ENCODE data around the gene MAPK10.
"Not testable (repeated sequence)": the region's sequence is repeated elsewhere in the genome, so short reads cannot be mapped to it uniquely, and the experiment has no call there.

The MAPK10 gene

GRCh38 chr4:86099348-86099747, 260.5 kb downstream of the MAPK10 start:
- DNase-seq, result no peak

- no peak for DNase-seq
Measured at GRCh38 chr4:86098691-86099090, 261.2 kb downstream of the MAPK10 start.

GRCh38 chr4:86096373-86096772, 263.5 kb downstream of the MAPK10 start:
- no peak for DNase-seq

GRCh38 chr4:86092684-86093083, 267.2 kb downstream of the MAPK10 start:
- no peak for DNase-seq

- no peak for DNase-seq
Measured at GRCh38 chr4:86091201-86091600, 268.7 kb downstream of the MAPK10 start.

- no peak for DNase-seq
Measured at GRCh38 chr4:86089781-86090323, 270.0 kb downstream of the MAPK10 start.

- DNase-seq, result no peak
Measured at GRCh38 chr4:86089053-86089452, 270.8 kb downstream of the MAPK10 start.

GRCh38 chr4:86075796-86076195, 284.1 kb downstream of the MAPK10 start:
- not testable (repeated sequence) for DNase-seq

- no peak for DNase-seq
Measured at GRCh38 chr4:86060341-86060740, 299.5 kb downstream of the MAPK10 start.

- no peak for DNase-seq
Measured at GRCh38 chr4:86058621-86059020, 301.2 kb downstream of the MAPK10 start.

- DNase-seq, result no peak
Measured at GRCh38 chr4:86055898-86056297, 304.0 kb downstream of the MAPK10 start.

- DNase-seq, result no peak
Measured at GRCh38 chr4:86054286-86055032, 305.4 kb downstream of the MAPK10 start.

GRCh38 chr4:86050496-86050895, 309.4 kb downstream of the MAPK10 start:
- no peak for DNase-seq

- no peak for DNase-seq
Measured at GRCh38 chr4:86048426-86048825, 311.4 kb downstream of the MAPK10 start.

GRCh38 chr4:86044593-86044985, 315.3 kb downstream of the MAPK10 start:
- no peak for DNase-seq

GRCh38 chr4:86043755-86044592, 315.9 kb downstream of the MAPK10 start:
- DNase-seq, result no peak

- DNase-seq, result no peak
Measured at GRCh38 chr4:86038037-86038436, 321.8 kb downstream of the MAPK10 start.

GRCh38 chr4:86036736-86037135, 323.1 kb downstream of the MAPK10 start:
- DNase-seq, result no peak

- DNase-seq, result no peak
Measured at GRCh38 chr4:86035688-86036087, 324.2 kb downstream of the MAPK10 start.

- DNase-seq, result no peak
Measured at GRCh38 chr4:86034616-86035015, 325.2 kb downstream of the MAPK10 start.

- DNase-seq, result no peak
Measured at GRCh38 chr4:86033171-86033570, 326.7 kb downstream of the MAPK10 start.

GRCh38 chr4:86032476-86033022, 327.3 kb downstream of the MAPK10 start:
- DNase-seq, result no peak

- DNase-seq, result no peak
Measured at GRCh38 chr4:86031927-86032326, 327.9 kb downstream of the MAPK10 start.

GRCh38 chr4:86026720-86027119, 333.1 kb downstream of the MAPK10 start:
- no peak for DNase-seq

Measured in 8988T (cell line).